ENCODE results near the gene E2F4. TPM values are rescaled to one million over a fixed set of nuclear protein-coding genes. Genes with fewer than 3 reads are reported as not detected.
A peak's percentile ranks its signal among the peaks of the same experiment; 100 is the strongest.

Gene E2F4
- total and polyA plus RNA-seq, 3 donors from 2014 or later: 72.5 to 126 (median 110) TPM

GRCh38 chr16:67163164-67163998, 28.6 kb upstream of the E2F4 start:
- WGBS, 2 donors: 15 to 20% methylated on average over 1 to 64 of the region's 99 CpGs

GRCh38 chr16:67163999-67164558, 27.9 kb upstream of the E2F4 start:
- Histone ChIP-seq H3K36me3 (ENCODE audit: low read depth, missing control alignments) (no peaks in the 10 kb centered on the region), H3K4me3 (peak overlapping the region; percentile 33 to 55), H3K4me1 (peaks cover 15% of the 10 kb centered on the region), H3K9me3 (no peaks in the 10 kb centered on the region), H3K27me3 (no peaks in the 10 kb centered on the region), H3K27ac (peak overlapping the region; percentile 60 to 82)
- WGBS, 2 donors: 2% methylated on average over 7 to 34 of the region's 34 CpGs
- intact Hi-C loops (cut with DNase I; ENCODE audit: low total_unique reads): no loop called here
- TF ChIP-seq CTCF (IDR thresholded peaks at IDR 0.05): no peak
- no peak for TF ChIP-seq POLR2A (IDR thresholded peaks at IDR 0.05)
- no peak for DNase-seq

More at GRCh38 chr16:67163164-67163998, 28.6 kb upstream of the E2F4 start:
- Histone ChIP-seq H3K4me3 (peak overlapping the region; percentile 33 to 55), H3K4me1 (peaks cover 12% of the 10 kb centered on the region), H3K36me3 (ENCODE audit: low read depth, missing control alignments) (no peaks in the 10 kb centered on the region), H3K9me3 (no peaks in the 10 kb centered on the region), H3K27me3 (no peaks in the 10 kb centered on the region), H3K27ac (peak overlapping the region; percentile 60 to 82)
- peak; percentile 83 for DNase-seq
- TF ChIP-seq CTCF (IDR thresholded peaks at IDR 0.05) (no peak), POLR2A (IDR thresholded peaks at IDR 0.05) (no peak)
- intact Hi-C loops (cut with DNase I; ENCODE audit: low total_unique reads): no loop called here

GRCh38 chr16:67164599-67165061, 27.3 kb upstream of the E2F4 start, which contains the start of gene HSF4:
Gene HSF4, plus strand, starts transcription at chr16:67164745. Its CDS starts 67 bp downstream, at chr16:67164812.
- Histone ChIP-seq H3K4me1 (peaks cover 20% of the 10 kb centered on the region), H3K9me3 (no peaks in the 10 kb centered on the region), H3K36me3 (ENCODE audit: low read depth, missing control alignments) (no peaks in the 10 kb centered on the region), H3K27ac (peak within 1 kb of the TSS; percentile 80 to 82), H3K4me3 (peak within 1 kb of the TSS; percentile 33 to 55), H3K27me3 (no peaks in the 10 kb centered on the region)
- intact Hi-C loops (cut with DNase I; ENCODE audit: low total_unique reads): no loop called here
- WGBS, 2 donors: 0 to 3% methylated on average over 6 to 37 of the region's 41 CpGs
- DNase-seq: peak; percentile 64
- no peak for TF ChIP-seq CTCF (IDR thresholded peaks at IDR 0.05)
- no peak for TF ChIP-seq POLR2A (IDR thresholded peaks at IDR 0.05)

GRCh38 chr16:67165121-67166078, 26.6 kb upstream of the E2F4 start:
- peak overlapping the region; percentile 80 to 82 for H3K27ac ChIP-seq
- H3K4me3 ChIP-seq: peak overlapping the region; percentile 33 to 55
- no peak for TF ChIP-seq CTCF (IDR thresholded peaks at IDR 0.05)
- TF ChIP-seq POLR2A (IDR thresholded peaks at IDR 0.05): no peak
- no peaks in the 10 kb centered on the region for H3K27me3 ChIP-seq
- WGBS, 2 donors: 39 to 44% methylated on average over 15 to 81 of the region's 85 CpGs
- no peak for DNase-seq
- no peaks in the 10 kb centered on the region for H3K36me3 ChIP-seq (ENCODE audit: low read depth, missing control alignments)
- intact Hi-C loops (cut with DNase I; ENCODE audit: low total_unique reads): no loop called here
- peaks cover 27% of the 10 kb centered on the region for H3K4me1 ChIP-seq
- no peaks in the 10 kb centered on the region for H3K9me3 ChIP-seq

All from testis (tissue), 3 donors.